ENCODE measurements around the gene TSPAN13.

Gene TSPAN13

GRCh38 chr7:16785846-16786245, 32.3 kb downstream of the TSPAN13 start:
- TF ChIP-seq CTCF (IDR thresholded peaks at IDR 0.05; ENCODE audit: low read depth, low read length, poor library complexity, severe bottlenecking) (no peak), EZH2phosphoT487 (IDR thresholded peaks at IDR 0.05; ENCODE audit: borderline replicate concordance, low read length) (no peak)
- no peaks in the 10 kb centered on the region for H3K36me3 ChIP-seq (ENCODE audit: control insufficient read depth, low read length)

GRCh38 chr7:16786257-16786656, 32.7 kb downstream of the TSPAN13 start:
- no peak overlapping the region for H3K27ac ChIP-seq (ENCODE audit: low read depth, low read length)
- no peaks in the 10 kb centered on the region for H4K20me1 ChIP-seq (ENCODE audit: control insufficient read depth, insufficient read depth, low read depth, low read length)
- no peaks in the 10 kb centered on the region for H3F3A ChIP-seq (ENCODE audit: control insufficient read depth, insufficient read depth)
- no peaks in the 10 kb centered on the region for H3K36me3 ChIP-seq (ENCODE audit: control insufficient read depth, low read length)
- no peak overlapping the region for H3K4me3 ChIP-seq (ENCODE audit: low read length)
- H3K79me2 ChIP-seq (ENCODE audit: control insufficient read depth, low read length), result no peaks in the 10 kb centered on the region
- H3K27me3 ChIP-seq (ENCODE audit: control insufficient read depth, low read length), result no peaks in the 10 kb centered on the region
- no peak for TF ChIP-seq EZH2phosphoT487 (IDR thresholded peaks at IDR 0.05; ENCODE audit: borderline replicate concordance, low read length)
- TF ChIP-seq CTCF (IDR thresholded peaks at IDR 0.05; ENCODE audit: low read depth, low read length, poor library complexity, severe bottlenecking), result no peak
- H3K9me2 ChIP-seq (replicated peaks; ENCODE audit: control insufficient read depth, low read length), result no peaks in the 10 kb centered on the region
- no peaks in the 10 kb centered on the region for H3K9me3 ChIP-seq (ENCODE audit: control insufficient read depth, insufficient read depth, low read length)
- H3K4me2 ChIP-seq (ENCODE audit: low read length), result no peak overlapping the region
- H3K4me1 ChIP-seq (ENCODE audit: control insufficient read depth, low read length), result no peaks in the 10 kb centered on the region

More at GRCh38 chr7:16785846-16786245, 32.3 kb downstream of the TSPAN13 start:
- Histone ChIP-seq H3K4me2 (ENCODE audit: low read length) (no peak overlapping the region), H3F3A (ENCODE audit: control insufficient read depth, insufficient read depth) (no peaks in the 10 kb centered on the region), H3K9me2 (replicated peaks; ENCODE audit: control insufficient read depth, low read length) (no peaks in the 10 kb centered on the region), H3K4me3 (ENCODE audit: low read length) (no peak overlapping the region), H3K4me1 (ENCODE audit: control insufficient read depth, low read length) (no peaks in the 10 kb centered on the region), H3K9me3 (ENCODE audit: control insufficient read depth, insufficient read depth, low read length) (no peaks in the 10 kb centered on the region), H3K27me3 (ENCODE audit: control insufficient read depth, low read length) (no peaks in the 10 kb centered on the region), H3K79me2 (ENCODE audit: control insufficient read depth, low read length) (no peaks in the 10 kb centered on the region), H3K27ac (ENCODE audit: low read depth, low read length) (no peak overlapping the region), H4K20me1 (ENCODE audit: control insufficient read depth, insufficient read depth, low read depth, low read length) (no peaks in the 10 kb centered on the region)

- H3K27ac ChIP-seq (ENCODE audit: low read depth, low read length), result no peak overlapping the region
- no peaks in the 10 kb centered on the region for H3K4me1 ChIP-seq (ENCODE audit: control insufficient read depth, low read length)
- no peak overlapping the region for H3K4me2 ChIP-seq (ENCODE audit: low read length)
- H3K36me3 ChIP-seq (ENCODE audit: control insufficient read depth, low read length), result no peaks in the 10 kb centered on the region
- H3K9me2 ChIP-seq (replicated peaks; ENCODE audit: control insufficient read depth, low read length), result no peaks in the 10 kb centered on the region
- no peaks in the 10 kb centered on the region for H4K20me1 ChIP-seq (ENCODE audit: control insufficient read depth, insufficient read depth, low read depth, low read length)
- TF ChIP-seq EZH2phosphoT487 (IDR thresholded peaks at IDR 0.05; ENCODE audit: borderline replicate concordance, low read length) (no peak), CTCF (IDR thresholded peaks at IDR 0.05; ENCODE audit: low read depth, low read length, poor library complexity, severe bottlenecking) (no peak)
- no peaks in the 10 kb centered on the region for H3K79me2 ChIP-seq (ENCODE audit: control insufficient read depth, low read length)
- no peaks in the 10 kb centered on the region for H3F3A ChIP-seq (ENCODE audit: control insufficient read depth, insufficient read depth)
- H3K4me3 ChIP-seq (ENCODE audit: low read length), result no peak overlapping the region
- no peaks in the 10 kb centered on the region for H3K9me3 ChIP-seq (ENCODE audit: control insufficient read depth, insufficient read depth, low read length)
- no peaks in the 10 kb centered on the region for H3K27me3 ChIP-seq (ENCODE audit: control insufficient read depth, low read length)
These were observed 33.6 kb downstream of the TSPAN13 start for GRCh38 chr7:16787127-16787526.

- no peak overlapping the region for H3K4me2 ChIP-seq (ENCODE audit: low read length)
- H3K27me3 ChIP-seq (ENCODE audit: control insufficient read depth, low read length), result peaks cover 18% of the 10 kb centered on the region
- no peaks in the 10 kb centered on the region for H3K36me3 ChIP-seq (ENCODE audit: control insufficient read depth, low read length)
- no peaks in the 10 kb centered on the region for H4K20me1 ChIP-seq (ENCODE audit: control insufficient read depth, insufficient read depth, low read depth, low read length)
- H3K9me2 ChIP-seq (replicated peaks; ENCODE audit: control insufficient read depth, low read length), result no peaks in the 10 kb centered on the region
- H3F3A ChIP-seq (ENCODE audit: control insufficient read depth, insufficient read depth), result no peaks in the 10 kb centered on the region
- H3K27ac ChIP-seq (ENCODE audit: low read depth, low read length), result no peak overlapping the region
- H3K9me3 ChIP-seq (ENCODE audit: control insufficient read depth, insufficient read depth, low read length), result no peaks in the 10 kb centered on the region
- TF ChIP-seq CTCF (IDR thresholded peaks at IDR 0.05; ENCODE audit: low read depth, low read length, poor library complexity, severe bottlenecking) (no peak), EZH2phosphoT487 (IDR thresholded peaks at IDR 0.05; ENCODE audit: borderline replicate concordance, low read length) (no peak)
- H3K4me1 ChIP-seq (ENCODE audit: control insufficient read depth, low read length), result no peaks in the 10 kb centered on the region
- no peak overlapping the region for H3K4me3 ChIP-seq (ENCODE audit: low read length)
- H3K79me2 ChIP-seq (ENCODE audit: control insufficient read depth, low read length), result no peaks in the 10 kb centered on the region
These were observed 37.5 kb downstream of the TSPAN13 start for GRCh38 chr7:16791071-16791470.

Measured in DOHH2 (cell line).